CD4-positive, alpha-beta T cell treated with Interleukin-6 at 100 ng/mL for 8 hours (primary cell): Measurements from ENCODE around the gene FAM241B.

Experiments
- DNase-seq: peaks from one replicate; pipeline ENCODE4 v3.0.0-alpha.2; 2020; ENCODE audit warnings: mixed read lengths, low spot score

FAM241B gene

GRCh38 chr10:69649786-69650550 lies 19.9 kb downstream of the FAM241B start:
- DNase-seq: no peak

DNA sequence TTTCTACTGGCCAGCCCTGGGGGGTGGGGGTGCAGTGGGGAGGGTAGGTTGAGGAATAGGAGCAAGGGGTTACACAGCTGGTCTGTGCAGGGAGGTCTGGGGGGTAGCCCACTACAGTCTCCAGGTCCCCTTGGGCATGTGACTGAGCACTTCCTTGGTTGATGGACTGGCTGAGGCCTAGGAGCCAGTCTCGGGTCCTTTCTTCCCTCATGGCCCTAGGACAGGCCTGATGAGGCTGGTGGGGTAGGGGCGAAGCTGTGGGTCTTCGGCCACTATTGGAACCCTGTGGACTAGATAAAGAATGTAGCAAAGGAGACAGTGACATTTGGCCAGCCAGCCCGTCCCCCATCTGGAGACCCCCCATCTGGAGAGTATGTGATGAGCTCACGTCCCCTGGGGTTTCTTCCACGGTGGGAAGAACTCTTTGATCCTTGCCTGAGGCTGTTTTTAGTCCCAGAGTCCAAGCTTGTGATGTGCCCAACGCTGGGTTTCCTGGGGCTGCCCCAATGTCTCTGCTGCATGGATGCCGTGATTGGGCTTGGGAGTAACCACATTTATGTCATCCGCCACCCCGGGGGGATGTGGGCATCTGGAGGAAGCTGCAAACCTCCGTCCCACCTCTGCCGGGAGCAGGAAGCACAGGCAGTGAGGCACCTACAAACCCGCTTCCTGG lies 20.7 kb downstream of the FAM241B start:
- DNase-seq: peak; percentile 13

GRCh38 chr10:69651362-69651761 lies 21.3 kb downstream of the FAM241B start:
- DNase-seq: no peak

GRCh38 chr10:69652111-69652856 lies 22.2 kb downstream of the FAM241B start:
- no peak for DNase-seq

GRCh38 chr10:69652857-69653199 lies 22.8 kb downstream of the FAM241B start:
- no peak for DNase-seq

GRCh38 chr10:69653561-69653960 lies 23.5 kb downstream of the FAM241B start:
- DNase-seq: no peak

DNA sequence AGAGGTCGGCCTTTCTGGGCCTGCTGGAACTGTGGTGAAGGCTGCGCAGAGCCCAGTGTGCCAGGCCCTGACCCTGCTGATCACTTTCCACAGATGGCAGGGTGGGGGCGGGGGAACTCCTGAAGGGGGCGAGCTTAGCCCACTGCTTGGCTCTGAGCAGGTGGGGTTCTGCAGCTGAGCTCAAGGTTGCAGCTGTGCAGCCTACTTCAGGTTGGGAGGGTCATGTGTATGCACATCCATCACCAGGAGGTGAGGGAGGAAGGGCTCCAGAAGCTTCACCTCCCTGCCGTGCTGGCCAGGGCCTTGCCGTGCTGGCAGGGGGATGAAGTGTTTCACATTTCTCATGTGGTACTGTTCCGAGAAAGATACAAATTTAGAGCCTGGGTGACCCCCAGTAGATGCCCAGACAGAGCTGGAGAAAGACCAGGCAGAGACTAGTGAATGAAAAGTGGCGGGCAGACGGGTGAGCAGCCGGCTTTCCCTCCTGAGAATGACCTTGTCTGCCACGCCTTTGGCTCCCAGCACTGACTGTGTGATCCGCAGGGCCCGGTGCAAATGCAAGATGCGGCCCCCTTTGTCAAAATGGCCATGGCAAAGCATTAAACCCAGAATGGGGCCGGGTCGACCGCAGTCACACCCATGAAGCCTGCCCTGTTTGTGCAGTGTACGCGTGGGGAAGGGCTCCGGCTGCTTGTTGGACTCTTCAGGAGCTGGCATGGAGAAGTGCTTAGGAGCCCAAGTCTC lies 25.2 kb downstream of the FAM241B start:
- DNase-seq: no peak

DNA sequence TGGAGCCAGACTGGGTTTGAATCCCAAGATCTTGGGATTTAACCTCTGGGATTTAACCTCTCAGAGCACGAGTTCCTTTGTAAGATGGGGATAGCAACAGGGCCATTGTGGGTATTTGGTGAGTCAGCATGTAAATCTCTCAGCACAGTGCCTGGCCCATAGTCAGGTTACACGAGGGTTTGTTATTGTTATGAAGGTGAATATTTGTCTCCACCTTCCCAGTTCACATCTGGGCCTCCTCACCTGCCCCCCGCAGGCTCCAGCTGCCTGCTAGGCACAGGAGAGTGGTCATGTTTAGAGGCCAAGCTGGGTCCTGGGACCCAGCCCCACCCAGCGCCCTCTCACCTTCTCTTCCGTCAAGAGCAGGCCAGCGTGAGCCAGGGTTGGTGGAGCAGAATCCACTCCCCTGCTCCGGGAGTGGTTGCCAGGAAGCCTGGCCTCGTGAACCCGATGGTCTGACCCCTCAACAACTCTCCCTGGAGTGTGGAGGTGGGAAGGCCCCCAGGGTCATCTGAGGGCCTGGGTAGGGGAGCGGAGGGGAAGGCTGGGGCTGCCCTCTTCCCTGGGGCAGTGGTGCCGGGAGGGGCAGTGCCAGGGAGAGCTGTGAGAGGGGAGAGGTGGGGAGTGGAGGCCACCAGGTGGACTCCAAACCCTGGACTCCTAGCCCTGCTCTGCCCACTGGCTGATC lies 26.0 kb downstream of the FAM241B start:
- DNase-seq: no peak

GRCh38 chr10:69656742-69657269 lies 26.8 kb downstream of the FAM241B start:
- DNase-seq: no peak

GRCh38 chr10:69657430-69657829 lies 27.4 kb downstream of the FAM241B start:
- no peak for DNase-seq

GRCh38 chr10:69657866-69658265 lies 27.8 kb downstream of the FAM241B start:
- no peak for DNase-seq

- no peak for DNase-seq
Observed at GRCh38 chr10:69659241-69660038, 29.4 kb downstream of the FAM241B start.

DNA sequence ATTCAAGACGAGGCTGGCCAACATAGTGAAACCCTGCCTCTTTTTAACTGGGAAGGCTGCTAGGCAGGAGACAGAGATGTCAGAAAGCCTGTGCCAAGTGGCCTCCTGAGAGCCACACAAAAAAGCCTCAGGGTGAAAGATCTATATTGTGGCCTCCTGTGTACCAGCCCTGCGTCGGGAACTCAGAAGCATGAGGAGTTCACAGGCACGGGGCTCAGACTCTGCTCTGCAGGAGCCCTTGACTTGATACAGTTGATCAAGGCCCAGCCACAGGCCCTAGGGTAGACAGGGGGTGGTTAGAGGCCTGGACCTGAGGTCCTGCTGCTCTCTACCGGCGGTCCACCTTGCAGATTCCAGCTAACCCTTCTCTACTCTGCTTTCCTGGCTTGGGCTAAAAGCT lies 30.2 kb downstream of the FAM241B start:
- no peak for DNase-seq

- DNase-seq: no peak
Observed at GRCh38 chr10:69661414-69662172, 31.5 kb downstream of the FAM241B start.

- DNase-seq: no peak
Observed at GRCh38 chr10:69662173-69662877, 32.3 kb downstream of the FAM241B start.

GRCh38 chr10:69662901-69663300 lies 32.9 kb downstream of the FAM241B start:
- no peak for DNase-seq

DNA sequence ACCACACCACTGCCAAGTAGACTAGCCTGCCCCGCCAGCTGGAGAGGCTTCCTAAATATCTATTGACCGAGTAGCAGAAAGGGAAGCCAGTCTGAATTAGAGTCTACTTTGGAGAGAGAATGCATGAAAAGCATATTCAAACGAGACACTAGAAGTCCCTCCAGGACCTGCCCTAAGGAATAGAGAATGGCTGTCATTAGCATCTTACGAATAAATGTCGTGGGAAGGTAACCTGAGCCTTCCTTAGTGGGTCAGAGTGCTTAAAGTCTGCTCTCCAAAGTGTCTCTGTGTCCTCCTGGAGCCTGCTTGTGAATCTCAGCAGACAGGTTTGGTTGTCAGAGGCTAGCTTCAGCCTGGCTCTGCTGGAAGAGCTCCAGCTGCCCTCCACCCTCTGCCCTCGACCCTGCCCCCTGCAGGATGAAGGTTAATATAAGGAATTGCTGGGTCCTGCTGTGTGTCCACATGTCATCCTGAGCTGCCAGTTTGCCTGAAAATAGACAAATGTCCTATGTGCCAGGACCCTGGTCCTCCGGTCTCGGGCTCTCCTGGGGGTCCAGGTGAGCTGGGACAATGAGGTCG lies 33.4 kb downstream of the FAM241B start:
- no peak for DNase-seq

DNA sequence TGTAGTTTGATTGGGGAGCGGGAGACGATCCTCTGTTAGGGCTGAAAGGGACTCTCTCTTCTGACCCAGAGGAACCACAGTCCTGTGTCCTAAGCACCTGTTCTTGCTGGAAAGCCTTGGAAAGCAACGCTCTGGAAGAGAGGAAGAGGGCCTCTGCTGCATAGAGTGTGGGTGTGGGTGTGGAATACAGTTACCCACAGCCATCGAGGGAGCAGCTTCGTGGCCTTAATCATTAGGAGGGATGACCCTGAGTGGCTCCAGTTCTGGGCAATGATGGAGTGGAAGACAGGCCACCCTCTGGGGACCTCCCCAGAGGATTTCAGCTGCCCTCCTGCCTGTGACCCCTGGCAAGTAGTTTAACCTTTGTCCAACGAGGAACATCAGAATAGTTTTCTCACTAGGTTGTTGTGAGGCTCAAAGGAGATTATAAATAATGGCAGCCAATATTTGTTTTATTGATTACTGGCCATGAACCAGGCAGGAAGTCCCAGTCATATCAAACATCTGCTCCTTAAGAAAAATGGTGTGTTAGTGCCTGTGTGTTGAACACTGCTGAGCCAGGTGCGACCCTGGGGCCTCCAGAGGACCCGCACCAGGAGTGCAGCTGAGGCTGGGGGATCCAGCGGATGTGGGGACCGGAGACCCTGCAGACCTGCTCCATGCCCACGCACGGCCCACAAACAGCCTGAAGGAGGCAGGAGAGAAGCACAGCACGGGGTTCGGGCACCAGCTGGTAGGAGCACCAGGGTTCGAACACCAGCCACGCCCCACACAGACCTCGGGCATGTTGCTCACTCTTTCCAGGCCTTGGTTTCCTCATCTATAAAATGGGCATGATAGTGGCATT lies 35.6 kb downstream of the FAM241B start:
- DNase-seq: no peak
